HEK293T (cell line): Measurements from ENCODE around the gene RPS2.

ENCODE experiments used
- ARNT ChIP-seq: fragments of 450-650 bp; IDR thresholded peaks from 2 replicates; pipeline ENCODE4 v1.6.1; 2017; ENCODE audit warnings: mild to moderate bottlenecking
- FOXK2 ChIP-seq: fragments of 450-650 bp; IDR thresholded peaks from 2 replicates; pipeline ENCODE4 v1.6.1; 2016; ENCODE audit warnings: mild to moderate bottlenecking
- FOXM1 ChIP-seq: fragments of 450-650 bp; IDR thresholded peaks from 2 replicates; pipeline ENCODE4 v1.6.1; 2017; ENCODE audit warnings: mild to moderate bottlenecking, borderline replicate concordance
- SP1 ChIP-seq: fragments of 450-650 bp; IDR thresholded peaks from 2 replicates; pipeline ENCODE4 v1.6.1; 2017
- TF ChIP-seq, protein P1 (sequence below): fragments of 450-650 bp; IDR thresholded peaks from 2 replicates; pipeline ENCODE4 v1.6.1; 2016

DNA sequence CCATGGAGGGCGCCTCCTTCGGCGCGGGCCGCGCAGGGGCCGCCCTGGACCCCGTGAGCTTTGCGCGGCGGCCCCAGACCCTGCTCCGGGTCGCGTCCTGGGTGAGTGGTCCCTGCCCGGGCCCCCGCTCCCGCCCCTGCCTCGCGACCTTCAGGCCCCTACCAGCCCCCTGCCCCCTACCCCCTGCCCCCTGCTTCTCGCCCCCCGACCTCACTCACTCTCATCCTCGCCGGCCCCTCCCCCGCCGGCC is 25.4 kb upstream of the RPS2 start:
- TF ChIP-seq SP1 (no peak), FOXM1 (no peak), FOXK2 (no peak), ARNT (no peak)
- TF ChIP-seq, protein P1, sequence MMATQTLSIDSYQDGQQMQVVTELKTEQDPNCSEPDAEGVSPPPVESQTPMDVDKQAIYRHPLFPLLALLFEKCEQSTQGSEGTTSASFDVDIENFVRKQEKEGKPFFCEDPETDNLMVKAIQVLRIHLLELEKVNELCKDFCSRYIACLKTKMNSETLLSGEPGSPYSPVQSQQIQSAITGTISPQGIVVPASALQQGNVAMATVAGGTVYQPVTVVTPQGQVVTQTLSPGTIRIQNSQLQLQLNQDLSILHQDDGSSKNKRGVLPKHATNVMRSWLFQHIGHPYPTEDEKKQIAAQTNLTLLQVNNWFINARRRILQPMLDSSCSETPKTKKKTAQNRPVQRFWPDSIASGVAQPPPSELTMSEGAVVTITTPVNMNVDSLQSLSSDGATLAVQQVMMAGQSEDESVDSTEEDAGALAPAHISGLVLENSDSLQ = no peak
